Ovary (tissue), 9 donors: ENCODE measurements around the gene CCNJL. TPM values are rescaled to one million over a fixed set of nuclear protein-coding genes. Genes with fewer than 3 reads are reported as not detected.

ENCODE experiments used
- DNase-seq, 5 donors: peaks; one replicate each; pipeline ENCODE4 v3.0.0-alpha.2; 2019 to 2020
- H3K27ac ChIP-seq, 2 donors: fragments of 200-600 bp; one replicate each; pipeline versions ENCODE4 v1.5.1 to v1.8.0; 2019 to 2022
- H3K27me3 ChIP-seq: fragments of 200-600 bp; one replicate; pipeline ENCODE4 v1.8.0; 2022
- H3K36me3 ChIP-seq: fragments of 200-600 bp; sonication (generic); one replicate; pipeline ENCODE4 v1.5.1; 2019
- H3K4me1 ChIP-seq: one replicate; pipeline ENCODE4 v1.8.1; 2013; ENCODE audit warnings: mild to moderate bottlenecking, moderate library complexity; ENCODE audit not compliant: insufficient read depth
- H3K4me3 ChIP-seq: fragments of 200-600 bp; sonication (generic); one replicate; pipeline ENCODE4 v1.5.1; 2017
- H3K9me3 ChIP-seq, 2 donors: fragments of 200-600 bp in 1 of 2; sonication (generic) in 1 of 2; one replicate each; pipeline versions ENCODE4 v1.5.1 to v1.8.1; 2013 to 2019; ENCODE audit warnings: mild to moderate bottlenecking in 1 of 2, moderate library complexity in 1 of 2
- EP300 ChIP-seq: sonication (generic); formaldehyde crosslinking; IDR thresholded peaks from one replicate; pipeline ENCODE4 v1.6.1; 2017; ENCODE audit warnings: antibody characterized with exemption
- POLR2A ChIP-seq: fragments of 450-650 bp; IDR thresholded peaks from one replicate; pipeline ENCODE4 v1.6.1; 2017; ENCODE audit warnings: antibody characterized with exemption, mild to moderate bottlenecking, moderate library complexity
- WGBS, 3 donors: extraction: QIAGEN DNeasy Blood & Tissue Kit in 1 of 3; methylation state at CpG; one replicate each; pipeline versions ENCODE4 v1.1.5 to v1.1.7; 2013 to 2017; 5-methylcytosine and 5-hydroxymethylcytosine counted together
- intact Hi-C, 4 donors: fragments of 100-400 bp; cut with DNase I; formaldehyde crosslinking; loops; one replicate each; pipeline versions ENCODE4 v1.11.0 to v1.15.1; 2022 to 2023
- polyA plus RNA-seq, 2 donors: library from polyadenylated mRNA; stranded (reverse); fragments of 200-250 nt in 1 of 2; fragments of 350-450 nt in 1 of 2; fragmentation: Illumina TruSeq in 1 of 2; extraction: RNeasy Lipid Tissue Mini Kit (QIAGEN cat#74804) in 1 of 2; gene quantifications; one replicate each; pipeline ENCODE4 v1.2.3, GENCODE V29; 2013 to 2014
- total RNA-seq, 7 donors: library from RNA; depleted of rRNA in 2 of 7; stranded (reverse); fragments of >200 nt in 2 of 7; fragmentation: NEBNext Ultra II Directional in 3 of 7; extraction: Animal tissue kit (Norgen Biotek cat#: 25700) in 3 of 7; gene quantifications; one replicate each; pipeline versions ENCODE4 v1.1.0 to v1.2.4, GENCODE V29; 2016 to 2023
- TF ChIP-seq, protein P1 (sequence below), 3 donors: fragments of 450-650 bp in 2 of 3; fragments of 200-600 bp in 1 of 3; IDR thresholded peaks; one replicate each; pipeline versions ENCODE4 v1.5.1 to v1.8.0; 2016 to 2022; ENCODE audit warnings: antibody characterized with exemption in 3 of 3, mild to moderate bottlenecking in 1 of 3
- donor health status: DM: no; HTN: no; CAD: no; lungs with moderate emphysema.
- donor health status: DM: no; HTN: no; CAD: no.
- donor health status: Bipolar disorder and iron deficiency.
- donor health status: DM: yes; HTN: yes; CAD: no.
- donor health status: DM: no; HTN: no; CAD: no.
- donor health status: DM: yes; HTN: yes; CAD: no.

Gene CCNJL
- total and polyA plus RNA-seq, 9 donors = 3.4 to 11.8 (median 6.3) TPM

DNA sequence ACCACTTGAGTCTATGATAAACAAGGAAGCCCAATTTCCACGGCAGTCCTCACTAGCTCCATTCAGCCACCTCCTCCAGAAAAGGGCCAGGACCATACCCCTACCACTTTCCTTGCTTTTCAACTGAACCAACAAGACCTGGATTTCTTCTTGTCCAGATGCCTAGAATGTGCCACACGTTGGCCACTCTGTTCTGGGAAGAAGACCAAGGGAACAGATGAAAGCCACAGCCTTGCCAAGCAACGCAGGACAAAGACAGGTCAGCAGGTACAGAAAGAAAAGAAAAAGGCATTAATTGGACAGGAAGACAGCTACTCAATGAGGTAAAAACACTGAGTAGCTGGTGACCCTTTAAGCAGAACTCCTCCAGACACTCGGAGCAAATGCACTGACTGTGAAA lies 2.2 kb downstream of the CCNJL start:
- no peaks in the 10 kb centered on the region for H3K9me3 ChIP-seq
- WGBS, 3 donors = 89 to 95% (median 93%) methylated on average over 4 of the region's 4 CpGs
- H3K27me3 ChIP-seq = no peaks in the 10 kb centered on the region
- no peaks in the 10 kb centered on the region for H3K36me3 ChIP-seq
- DNase-seq = no peak
- intact Hi-C loops = no loop called here
- H3K27ac ChIP-seq = no peak overlapping the region
- no peak for TF ChIP-seq POLR2A
- no peak for TF ChIP-seq EP300
- TF ChIP-seq, protein P1, sequence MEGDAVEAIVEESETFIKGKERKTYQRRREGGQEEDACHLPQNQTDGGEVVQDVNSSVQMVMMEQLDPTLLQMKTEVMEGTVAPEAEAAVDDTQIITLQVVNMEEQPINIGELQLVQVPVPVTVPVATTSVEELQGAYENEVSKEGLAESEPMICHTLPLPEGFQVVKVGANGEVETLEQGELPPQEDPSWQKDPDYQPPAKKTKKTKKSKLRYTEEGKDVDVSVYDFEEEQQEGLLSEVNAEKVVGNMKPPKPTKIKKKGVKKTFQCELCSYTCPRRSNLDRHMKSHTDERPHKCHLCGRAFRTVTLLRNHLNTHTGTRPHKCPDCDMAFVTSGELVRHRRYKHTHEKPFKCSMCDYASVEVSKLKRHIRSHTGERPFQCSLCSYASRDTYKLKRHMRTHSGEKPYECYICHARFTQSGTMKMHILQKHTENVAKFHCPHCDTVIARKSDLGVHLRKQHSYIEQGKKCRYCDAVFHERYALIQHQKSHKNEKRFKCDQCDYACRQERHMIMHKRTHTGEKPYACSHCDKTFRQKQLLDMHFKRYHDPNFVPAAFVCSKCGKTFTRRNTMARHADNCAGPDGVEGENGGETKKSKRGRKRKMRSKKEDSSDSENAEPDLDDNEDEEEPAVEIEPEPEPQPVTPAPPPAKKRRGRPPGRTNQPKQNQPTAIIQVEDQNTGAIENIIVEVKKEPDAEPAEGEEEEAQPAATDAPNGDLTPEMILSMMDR (IDR thresholded peaks at IDR 0.05) = no peak
- H3K4me1 ChIP-seq = no peaks in the 10 kb centered on the region
- H3K4me3 ChIP-seq = no peak overlapping the region

DNA sequence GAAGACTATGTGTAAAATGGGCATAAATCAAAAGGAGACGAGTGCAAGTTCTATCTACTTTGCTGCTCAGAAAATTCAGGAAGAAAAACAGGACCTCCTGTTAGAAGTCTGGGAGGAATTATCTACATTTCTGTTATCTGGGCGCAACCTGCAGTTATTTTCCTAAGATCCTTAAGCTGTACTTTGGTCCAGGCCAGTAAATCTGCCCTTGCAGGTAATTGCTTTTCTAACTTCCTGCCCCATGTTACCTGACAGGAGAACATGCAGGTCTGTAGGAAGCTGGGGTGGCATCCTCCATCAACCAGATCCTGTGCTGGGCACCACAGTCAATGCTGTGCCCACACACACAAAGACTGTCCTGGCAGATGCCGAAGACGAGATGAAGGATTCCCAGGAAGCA lies 5.7 kb downstream of the CCNJL start:
- TF ChIP-seq EP300 (no peak), POLR2A (no peak)
- TF ChIP-seq, protein P1 (IDR thresholded peaks at IDR 0.05) = no peak
- intact Hi-C loops = no loop called here
- Histone ChIP-seq H3K36me3 (no peaks in the 10 kb centered on the region), H3K9me3 (no peaks in the 10 kb centered on the region), H3K27ac (no peak overlapping the region), H3K4me1 (no peaks in the 10 kb centered on the region), H3K4me3 (no peak overlapping the region), H3K27me3 (no peaks in the 10 kb centered on the region)
- WGBS, 3 donors = 88 to 93% (median 91%) methylated on average over 4 of the region's 4 CpGs
- no peak for DNase-seq

DNA sequence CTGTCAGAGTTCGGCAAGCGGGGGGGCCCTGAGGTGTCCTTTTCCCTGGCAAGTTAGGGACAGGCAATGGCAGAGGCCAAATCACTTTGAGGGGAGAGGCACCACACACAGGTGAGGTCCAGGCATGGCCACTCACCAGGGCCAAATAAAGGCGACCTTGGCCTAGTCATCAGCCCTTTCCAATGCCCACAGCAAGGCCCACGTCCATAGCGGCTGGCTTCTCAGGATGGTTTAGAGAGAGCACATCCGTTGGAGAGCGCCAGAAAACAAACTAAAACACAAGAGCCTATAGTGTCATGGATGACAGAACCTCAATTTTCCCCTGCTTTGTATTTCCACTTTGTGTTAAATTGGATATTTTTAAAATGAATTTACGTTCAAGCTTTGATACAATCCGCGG lies 7.0 kb downstream of the CCNJL start:
- intact Hi-C loops = no loop called here
- Histone ChIP-seq H3K36me3 (no peaks in the 10 kb centered on the region), H3K4me3 (no peak overlapping the region), H3K4me1 (no peaks in the 10 kb centered on the region), H3K27ac (no peak overlapping the region), H3K9me3 (no peaks in the 10 kb centered on the region), H3K27me3 (no peaks in the 10 kb centered on the region)
- WGBS, 3 donors = 88 to 95% (median 94%) methylated on average over 10 of the region's 10 CpGs
- no peak for TF ChIP-seq POLR2A
- TF ChIP-seq EP300 = no peak
- TF ChIP-seq, protein P1 (IDR thresholded peaks at IDR 0.05) = no peak
- DNase-seq = no peak

DNA sequence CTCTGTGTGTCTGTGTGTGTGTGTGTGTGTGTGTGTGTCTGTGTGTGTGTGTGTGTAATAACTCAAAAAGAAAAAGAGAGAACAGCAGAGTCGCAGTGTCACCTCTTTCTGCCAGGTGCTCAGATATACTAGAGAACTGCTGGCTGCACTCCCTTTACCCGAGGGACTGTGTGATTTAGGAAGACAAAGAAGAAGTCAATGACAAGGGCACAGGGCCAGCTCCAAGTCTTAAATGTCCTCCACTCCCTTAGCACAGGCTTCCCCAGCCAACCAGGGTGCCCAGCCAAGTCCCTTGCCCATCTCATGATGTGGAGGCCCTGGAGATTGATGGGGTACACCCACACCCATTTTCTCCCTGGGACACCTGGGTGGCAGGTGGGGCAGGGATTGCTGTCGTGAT lies 8.7 kb downstream of the CCNJL start:
- WGBS, 3 donors = 40 to 57% (median 50%) methylated on average over 3 of the region's 3 CpGs
- no peak overlapping the region for H3K27ac ChIP-seq
- DNase-seq = no peak
- no peaks in the 10 kb centered on the region for H3K36me3 ChIP-seq
- H3K4me3 ChIP-seq = no peak overlapping the region
- no peaks in the 10 kb centered on the region for H3K27me3 ChIP-seq
- TF ChIP-seq POLR2A (no peak), EP300 (no peak)
- TF ChIP-seq, protein P1 (IDR thresholded peaks at IDR 0.05) = no peak
- no peaks in the 10 kb centered on the region for H3K9me3 ChIP-seq
- intact Hi-C loops = no loop called here
- no peaks in the 10 kb centered on the region for H3K4me1 ChIP-seq

DNA sequence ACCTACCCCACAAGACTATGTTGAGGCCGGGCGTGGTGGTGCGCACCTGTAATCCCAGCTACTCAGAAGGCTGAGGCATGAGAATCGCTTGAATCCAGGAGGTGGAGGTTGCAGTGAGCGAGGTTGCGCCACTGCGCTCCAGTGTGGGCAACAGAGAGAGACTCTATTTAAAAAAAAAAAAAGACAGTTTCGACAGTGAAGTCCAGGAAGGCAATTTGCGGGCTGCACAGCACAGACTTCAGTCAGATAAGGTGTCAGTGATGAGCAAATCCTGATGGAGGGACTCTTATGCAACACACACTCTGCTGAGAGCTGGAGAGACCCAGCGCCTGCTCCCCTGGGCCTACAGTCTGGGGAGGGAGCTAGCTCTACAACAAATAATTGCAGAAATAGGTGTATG lies 14.2 kb downstream of the CCNJL start:
- WGBS, 3 donors = 95 to 97% (median 95%) methylated on average over 10 of the region's 10 CpGs
- H3K9me3 ChIP-seq = no peaks in the 10 kb centered on the region
- DNase-seq = no peak
- peaks cover 1% of the 10 kb centered on the region for H3K4me1 ChIP-seq
- H3K4me3 ChIP-seq = no peak overlapping the region
- no peak overlapping the region for H3K27ac ChIP-seq
- H3K27me3 ChIP-seq = no peaks in the 10 kb centered on the region
- intact Hi-C loops = no loop called here
- H3K36me3 ChIP-seq = no peaks in the 10 kb centered on the region
- TF ChIP-seq POLR2A = no peak
- no peak for TF ChIP-seq EP300
- TF ChIP-seq, protein P1 (IDR thresholded peaks at IDR 0.05) = no peak
